Keratinocyte (primary cell): ENCODE data around the gene DBNDD2. TPM values are rescaled to one million over a fixed set of nuclear protein-coding genes. Genes with fewer than 3 reads are reported as not detected.

ENCODE experiments used
- DNase-seq: peaks from one replicate; pipeline ENCODE4 v3.0.0-alpha.2; 2011; ENCODE audit warnings: low read depth, missing footprints, low spot score
- FAIRE-seq: peaks from 2 replicates; lab custom pipeline; 2011; peaks lifted over from hg19 to GRCh38; lab: Jason Lieb, UNC
- H2AFZ ChIP-seq: 2 replicates; pipeline ENCODE4 v1.6.0; 2012; ENCODE audit warnings: low read length, control low read depth, inconsistent platforms; ENCODE audit not compliant: control insufficient read depth
- H3K27ac ChIP-seq: 2 replicates; pipeline ENCODE4 v1.5.1; 2011; ENCODE audit warnings: low read length; ENCODE audit not compliant: control insufficient read depth, insufficient read depth
- H3K27me3 ChIP-seq: 3 replicates; pipeline ENCODE4 v1.6.0; 2011; ENCODE audit warnings: low read length; ENCODE audit not compliant: control insufficient read depth, insufficient read depth; ENCODE audit errors: extremely low read depth
- H3K36me3 ChIP-seq, 2 experiments: 2 replicates in 1 of 2; 3 replicates in 1 of 2; pipeline ENCODE4 v1.5.1; 2011; ENCODE audit warnings: low read length in 2 of 2, mild to moderate bottlenecking in 1 of 2; ENCODE audit not compliant: control insufficient read depth in 2 of 2, insufficient read depth in 2 of 2; ENCODE audit errors: extremely low read depth in 1 of 2
- H3K4me1 ChIP-seq: 3 replicates; pipeline ENCODE4 v1.5.1; 2011; ENCODE audit warnings: low read length; ENCODE audit not compliant: control insufficient read depth, insufficient read depth; ENCODE audit errors: extremely low read depth
- H3K4me2 ChIP-seq: 3 replicates; pipeline ENCODE4 v1.6.0; 2011; ENCODE audit warnings: low read depth, low read length; ENCODE audit not compliant: control insufficient read depth, insufficient read depth; ENCODE audit errors: extremely low read depth
- H3K4me3 ChIP-seq, 3 experiments: fragments of 200-600 bp in 1 of 3; sonication (generic) in 1 of 3; 2 replicates in 2 of 3; 3 replicates in 1 of 3; pipeline ENCODE4 v1.5.1; 2011 to 2016; ENCODE audit warnings: low read length in 3 of 3, mild to moderate bottlenecking in 3 of 3, control low read depth in 2 of 3, inconsistent platforms in 1 of 3, low read depth in 1 of 3, mixed read lengths in 1 of 3, mixed run types in 1 of 3, moderate library complexity in 1 of 3; ENCODE audit not compliant: control insufficient read depth in 2 of 3, insufficient read depth in 2 of 3; ENCODE audit errors: extremely low read depth in 1 of 3
- H3K79me2 ChIP-seq: 2 replicates; pipeline ENCODE4 v1.6.0; 2012; ENCODE audit warnings: low read length; ENCODE audit not compliant: control insufficient read depth, insufficient read depth
- H3K9ac ChIP-seq: 3 replicates; pipeline ENCODE4 v1.6.0; 2011; ENCODE audit warnings: low read length; ENCODE audit not compliant: control insufficient read depth, insufficient read depth; ENCODE audit errors: extremely low read depth
- H3K9me1 ChIP-seq: 3 replicates; pipeline ENCODE4 v1.6.0; 2011; ENCODE audit warnings: low read length; ENCODE audit not compliant: control insufficient read depth, insufficient read depth; ENCODE audit errors: extremely low read depth
- H3K9me3 ChIP-seq: 2 replicates; pipeline ENCODE4 v1.5.1; 2012; ENCODE audit warnings: low read depth, low read length; ENCODE audit not compliant: control insufficient read depth
- H4K20me1 ChIP-seq: 3 replicates; pipeline ENCODE4 v1.6.0; 2011; ENCODE audit warnings: low read length; ENCODE audit not compliant: control insufficient read depth, insufficient read depth; ENCODE audit errors: extremely low read depth
- EZH2 ChIP-seq: IDR thresholded peaks from one replicate; pipeline ENCODE4 v1.6.1; 2012; ENCODE audit warnings: inconsistent platforms, mild to moderate bottlenecking, low read length, moderate library complexity
- dilution Hi-C: fragments of 300-500 bp; cut with MboI; formaldehyde crosslinking; loops from one replicate; pipeline ENCODE4 v1.7.0; 2020; ENCODE audit warnings: low sequenced_read_pairs; ENCODE audit not compliant: extremely low pct_ligation_motif_present
- polyA minus RNA-seq, 3 experiments: library from RNA; depleted of rRNA, polyadenylated mRNA; stranded (reverse); fragments of >200 nt; gene quantifications; 1 replicate in 1 of 3; 2 replicates in 1 of 3; 3 replicates in 1 of 3; pipeline ENCODE4 v1.2.3, GENCODE V29; 2011
- polyA plus RNA-seq, 5 experiments: library from polyadenylated mRNA; depleted of rRNA in 3 of 5; stranded (reverse) in 3 of 5; stranded (forward) in 1 of 5; unstranded in 1 of 5; fragments of >200 nt; gene quantifications; 1 replicate in 1 of 5; 2 replicates in 3 of 5; 3 replicates in 1 of 5; pipeline versions ENCODE4 v1.2.1 to v1.2.3, GENCODE V29; 2011 to 2012; ENCODE audit warnings: missing spikeins in 2 of 5, low read depth in 1 of 5, low replicate concordance in 1 of 5
- TF ChIP-seq, protein P1 (sequence below), 3 experiments: IDR thresholded peaks in 1 of 3; conservative IDR thresholded peaks in 1 of 3; optimal IDR thresholded peaks in 1 of 3; 2 replicates in 2 of 3; 3 replicates in 1 of 3; pipeline versions ENCODE3 to v1.5.1; 2011; ENCODE audit warnings: low read length in 3 of 3, mild to moderate bottlenecking in 3 of 3, moderate library complexity in 2 of 3, control low read depth in 1 of 3, inconsistent platforms in 1 of 3; ENCODE audit not compliant: insufficient read depth in 2 of 3; ENCODE audit errors: extremely low read depth in 1 of 3

DBNDD2 gene, protein sequence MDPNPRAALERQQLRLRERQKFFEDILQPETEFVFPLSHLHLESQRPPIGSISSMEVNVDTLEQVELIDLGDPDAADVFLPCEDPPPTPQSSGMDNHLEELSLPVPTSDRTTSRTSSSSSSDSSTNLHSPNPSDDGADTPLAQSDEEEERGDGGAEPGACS
- polyA plus RNA-seq (33.8 to 42.3 TPM (median 37.4 TPM) in 3 replicates), polyA minus RNA-seq (15.8 to 30.9 TPM (median 19.2 TPM) in 3 replicates)
- 22.8 TPM for polyA plus RNA-seq (2011; ENCODE audit: low read depth)
- 40.6 and 52.3 TPM in 2 replicates for polyA plus RNA-seq (2011; cell fraction: cytosol; rRNA removed)
- polyA plus RNA-seq (2011; cell fraction: nucleus; rRNA removed) = 24.9 and 25.0 TPM in 2 replicates
- polyA plus RNA-seq (2012; ENCODE audit: low replicate concordance) = 31.8 and 32.8 TPM in 2 replicates
- 8.8 TPM for polyA minus RNA-seq (2011; cell fraction: cytosol; rRNA and poly(A)+ RNA removed)
- 5.4 and 5.7 TPM in 2 replicates for polyA minus RNA-seq (2011; cell fraction: nucleus; rRNA and poly(A)+ RNA removed)

DNA sequence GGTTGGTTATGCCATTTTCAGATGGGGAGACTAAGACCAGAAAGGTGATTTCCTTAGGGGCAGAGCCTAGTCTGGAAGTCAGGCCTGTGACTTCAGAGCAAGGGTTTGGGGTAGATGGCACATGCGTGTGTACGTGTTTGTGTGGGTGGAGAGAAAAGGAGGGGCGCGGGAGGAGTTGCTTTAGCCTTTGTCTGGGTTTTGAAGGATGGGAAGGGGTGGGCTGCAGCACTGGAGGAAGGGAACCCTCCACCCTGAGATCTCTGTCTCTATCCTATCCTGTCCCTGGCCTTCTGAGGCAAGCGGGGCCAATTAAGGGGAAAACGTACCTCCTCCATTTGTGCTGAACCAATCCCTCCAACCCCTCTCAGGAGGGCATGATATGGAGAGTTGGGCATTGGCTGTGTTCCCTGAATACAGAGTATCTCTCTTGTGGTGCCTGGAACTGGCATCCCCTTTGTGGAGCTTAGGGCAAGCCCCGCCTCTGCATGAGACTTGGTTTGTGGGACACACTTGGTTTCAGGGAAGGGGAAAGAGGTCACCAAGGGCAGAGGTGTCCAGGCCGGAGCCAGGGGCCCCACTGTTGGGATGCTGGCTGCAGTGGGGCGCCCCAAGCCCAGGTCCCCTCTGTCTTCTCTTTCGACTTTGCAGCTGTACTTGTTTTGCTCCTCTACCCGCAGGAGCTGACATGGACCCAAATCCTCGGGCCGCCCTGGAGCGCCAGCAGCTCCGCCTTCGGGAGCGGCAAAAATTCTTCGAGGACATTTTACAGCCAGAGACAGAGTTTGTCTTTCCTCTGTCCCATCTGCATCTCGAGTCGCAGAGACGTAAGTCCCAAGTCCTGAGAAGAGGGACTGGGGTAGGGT, at the start of gene DBNDD2:
TSS of gene DBNDD2 (plus strand) at position 507 of the 863 bp plus-strand sequence. CDS start at position 686, 179 bp downstream.
- Histone ChIP-seq H3K79me2 (no peaks in the 10 kb centered on the region), H3K9me1 (peaks cover 2% of the 10 kb centered on the region), H3K4me2 (peak within 1 kb of the TSS; percentile 86), H3K4me1 (peaks cover 4% of the 10 kb centered on the region), H3K27ac (peak within 1 kb of the TSS; percentile 43), H3K27me3 (peaks cover 8% of the 10 kb centered on the region), H4K20me1 (no peaks in the 10 kb centered on the region), H2AFZ (peak within 1 kb of the TSS; percentile 84), H3K36me3 (peaks cover 5 to 10% of the 10 kb centered on the region in 2 experiments), H3K9ac (peak within 1 kb of the TSS; percentile 77), H3K4me3 (peak within 1 kb of the TSS; percentile 72 to 86 (median 79)), H3K9me3 (no peaks in the 10 kb centered on the region)
- TF ChIP-seq, protein P1, sequence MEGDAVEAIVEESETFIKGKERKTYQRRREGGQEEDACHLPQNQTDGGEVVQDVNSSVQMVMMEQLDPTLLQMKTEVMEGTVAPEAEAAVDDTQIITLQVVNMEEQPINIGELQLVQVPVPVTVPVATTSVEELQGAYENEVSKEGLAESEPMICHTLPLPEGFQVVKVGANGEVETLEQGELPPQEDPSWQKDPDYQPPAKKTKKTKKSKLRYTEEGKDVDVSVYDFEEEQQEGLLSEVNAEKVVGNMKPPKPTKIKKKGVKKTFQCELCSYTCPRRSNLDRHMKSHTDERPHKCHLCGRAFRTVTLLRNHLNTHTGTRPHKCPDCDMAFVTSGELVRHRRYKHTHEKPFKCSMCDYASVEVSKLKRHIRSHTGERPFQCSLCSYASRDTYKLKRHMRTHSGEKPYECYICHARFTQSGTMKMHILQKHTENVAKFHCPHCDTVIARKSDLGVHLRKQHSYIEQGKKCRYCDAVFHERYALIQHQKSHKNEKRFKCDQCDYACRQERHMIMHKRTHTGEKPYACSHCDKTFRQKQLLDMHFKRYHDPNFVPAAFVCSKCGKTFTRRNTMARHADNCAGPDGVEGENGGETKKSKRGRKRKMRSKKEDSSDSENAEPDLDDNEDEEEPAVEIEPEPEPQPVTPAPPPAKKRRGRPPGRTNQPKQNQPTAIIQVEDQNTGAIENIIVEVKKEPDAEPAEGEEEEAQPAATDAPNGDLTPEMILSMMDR (optimal IDR thresholded peaks at IDR 0.05 in 1 of 3, IDR thresholded peaks at IDR 0.05 in 1 of 3, conservative IDR thresholded peaks at IDR 0.05 in 1 of 3; ENCODE audit: extremely low read depth in 1 of 3, insufficient read depth in 2 of 3, low read length in 3 of 3) = no peak
- no peak for TF ChIP-seq EZH2
- dilution Hi-C loops = no loop called here
- no peak for FAIRE-seq
- DNase-seq = no peak

DNA sequence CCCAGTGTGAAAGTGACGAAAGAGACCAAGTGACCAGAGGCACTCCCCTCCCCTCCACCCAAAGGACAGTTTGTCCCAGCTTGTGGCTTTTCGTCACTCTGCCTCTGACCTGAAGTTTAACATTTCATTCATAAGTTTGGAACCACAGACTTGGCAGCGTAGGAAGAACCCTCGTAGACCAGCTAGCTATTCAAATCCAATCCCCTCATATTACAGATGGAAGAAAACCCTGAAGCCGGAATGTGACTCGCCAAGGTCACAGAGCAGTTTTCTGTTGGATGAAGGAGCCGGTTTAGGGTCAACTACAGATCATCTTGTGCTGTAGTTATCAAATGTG, 49.1 kb upstream of the DBNDD2 start:
- Histone ChIP-seq H3K9me1 (no peaks in the 10 kb centered on the region), H3K36me3 (no peaks in the 10 kb centered on the region), H3K79me2 (peaks cover 7% of the 10 kb centered on the region), H3K4me1 (peaks cover 54% of the 10 kb centered on the region), H4K20me1 (no peaks in the 10 kb centered on the region), H3K27ac (peak overlapping the region; percentile 73), H3K27me3 (no peaks in the 10 kb centered on the region), H2AFZ (no peak overlapping the region), H3K9ac (peak overlapping the region; percentile 20), H3K4me2 (peak overlapping the region; percentile 0), H3K4me3 (no peak overlapping the region), H3K9me3 (no peaks in the 10 kb centered on the region)
- DNase-seq (no peak), FAIRE-seq (no peak)
- dilution Hi-C loops = no loop called here
- TF ChIP-seq, protein P1 (optimal IDR thresholded peaks at IDR 0.05 in 1 of 3, IDR thresholded peaks at IDR 0.05 in 1 of 3, conservative IDR thresholded peaks at IDR 0.05 in 1 of 3; ENCODE audit: extremely low read depth in 1 of 3, insufficient read depth in 2 of 3, low read length in 3 of 3) = no peak
- no peak for TF ChIP-seq EZH2
